MG63 (cell line): ENCODE data around the gene RORC. TPM values are rescaled to one million over a fixed set of nuclear protein-coding genes. Genes with fewer than 3 reads are reported as not detected.
A peak's percentile ranks its signal among the peaks of the same experiment; 100 is the strongest.
"Not testable (repeated sequence)": the region's sequence is repeated elsewhere in the genome, so short reads cannot be mapped to it uniquely, and the experiment has no call there.

Experiments used
- DNase-seq: peaks from one replicate; pipeline ENCODE4 v3.0.0-alpha.2; 2020
- H3K27me3 ChIP-seq: fragments of 250-450 bp; sonication (Bioruptor Pico); 2 replicates; pipeline ENCODE4 v1.5.1; 2020; ENCODE audit warnings: mild to moderate bottlenecking, moderate library complexity
- H3K36me3 ChIP-seq: fragments of 250-450 bp; sonication (Bioruptor Pico); 2 replicates; pipeline ENCODE4 v1.5.1; 2020; ENCODE audit warnings: mild to moderate bottlenecking, moderate library complexity
- H3K4me3 ChIP-seq: fragments of 250-450 bp; sonication (Bioruptor Pico); 2 replicates; pipeline ENCODE4 v1.5.1; 2020; ENCODE audit warnings: mild to moderate bottlenecking, moderate library complexity
- H3K9me3 ChIP-seq: fragments of 250-450 bp; sonication (Bioruptor Pico); 2 replicates; pipeline ENCODE4 v1.5.1; 2020; ENCODE audit warnings: mild to moderate bottlenecking, moderate library complexity
- total RNA-seq: library from RNA; depleted of rRNA; stranded (reverse); fragments of >200 nt; shearing (Covaris generic); gene quantifications from 2 replicates; pipeline ENCODE4 v1.2.3, GENCODE V29; 2014; ENCODE audit warnings: low replicate concordance

The RORC gene
- total RNA-seq, 1 experiment from 2014 or later, result 0.63 TPM

DNA sequence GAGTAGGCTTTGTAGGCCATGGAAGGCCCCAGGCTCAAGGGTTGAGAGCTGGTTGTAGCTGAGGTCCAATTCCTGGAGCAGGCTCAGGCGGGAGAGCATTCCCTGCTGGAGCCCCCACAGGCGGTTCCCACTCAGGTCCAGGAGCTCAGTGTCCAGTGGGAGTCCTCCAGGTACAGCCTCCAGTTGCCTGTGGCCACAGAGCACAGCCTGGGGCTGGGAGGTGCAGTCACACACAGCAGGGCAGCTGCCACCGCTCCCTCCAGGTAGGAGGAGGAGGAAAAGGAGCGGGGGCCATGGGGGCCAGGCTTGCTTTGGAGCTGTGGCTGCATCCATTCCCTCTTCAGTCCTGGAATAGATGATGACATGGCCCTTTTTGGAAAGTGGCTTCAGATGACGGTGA lies 29.2 kb downstream of the RORC start:
- Histone ChIP-seq H3K9me3 (no peaks in the 10 kb centered on the region), H3K36me3 (no peaks in the 10 kb centered on the region), H3K27me3 (peaks cover 19% of the 10 kb centered on the region), H3K4me3 (no peak overlapping the region)
- no peak for DNase-seq

DNA sequence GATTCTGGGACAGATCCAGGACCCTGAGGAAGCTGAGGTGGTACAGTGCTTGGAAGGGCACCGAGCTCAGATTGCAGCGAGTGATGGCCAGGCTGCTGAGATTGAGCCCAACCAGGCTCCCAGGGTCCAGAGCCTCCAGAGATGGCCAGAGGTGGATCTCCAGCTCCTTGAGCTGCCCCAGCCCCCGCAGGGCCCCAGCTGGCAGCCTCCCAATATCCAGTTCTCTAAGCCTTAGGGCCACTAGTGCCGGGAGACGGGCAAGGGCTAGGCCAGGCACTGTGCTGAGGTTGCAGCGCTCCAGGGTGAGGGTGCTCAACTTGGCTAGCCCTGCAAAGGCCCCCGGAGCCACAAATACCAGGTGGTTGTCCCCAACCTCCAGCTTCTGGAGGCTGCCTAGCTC lies 29.8 kb downstream of the RORC start:
- Histone ChIP-seq H3K27me3 (peaks cover 19% of the 10 kb centered on the region), H3K36me3 (no peaks in the 10 kb centered on the region), H3K4me3 (no peak overlapping the region), H3K9me3 (no peaks in the 10 kb centered on the region)
- DNase-seq, result no peak

DNA sequence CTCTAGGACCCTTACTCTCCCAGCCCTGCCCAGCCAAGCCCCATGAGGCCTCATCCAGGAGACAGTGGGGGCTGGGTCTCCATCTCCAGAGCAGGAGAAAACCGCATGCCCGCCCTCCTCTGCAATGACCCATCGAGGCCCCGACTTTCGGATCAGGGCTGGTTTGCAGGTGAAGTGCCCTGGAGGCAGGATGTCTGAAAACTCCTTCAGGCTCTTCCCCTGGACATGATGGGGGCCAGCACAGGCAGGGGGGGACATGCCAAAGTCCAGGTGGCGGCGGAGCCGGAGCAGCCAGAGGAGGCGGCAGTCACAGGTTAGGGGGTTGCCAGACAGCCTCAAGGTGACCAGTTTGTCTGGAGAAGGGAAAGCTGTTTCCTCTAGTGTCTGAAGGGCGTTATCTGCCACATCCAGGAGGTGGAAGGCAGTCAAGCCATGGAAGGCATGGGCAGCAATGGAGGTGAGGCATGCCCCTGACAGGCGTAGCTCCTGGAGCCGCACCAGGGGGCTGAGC lies 30.2 kb downstream of the RORC start:
- no peaks in the 10 kb centered on the region for H3K36me3 ChIP-seq
- H3K27me3 ChIP-seq, result peaks cover 19% of the 10 kb centered on the region
- no peak for DNase-seq
- no peak overlapping the region for H3K4me3 ChIP-seq
- no peaks in the 10 kb centered on the region for H3K9me3 ChIP-seq

DNA sequence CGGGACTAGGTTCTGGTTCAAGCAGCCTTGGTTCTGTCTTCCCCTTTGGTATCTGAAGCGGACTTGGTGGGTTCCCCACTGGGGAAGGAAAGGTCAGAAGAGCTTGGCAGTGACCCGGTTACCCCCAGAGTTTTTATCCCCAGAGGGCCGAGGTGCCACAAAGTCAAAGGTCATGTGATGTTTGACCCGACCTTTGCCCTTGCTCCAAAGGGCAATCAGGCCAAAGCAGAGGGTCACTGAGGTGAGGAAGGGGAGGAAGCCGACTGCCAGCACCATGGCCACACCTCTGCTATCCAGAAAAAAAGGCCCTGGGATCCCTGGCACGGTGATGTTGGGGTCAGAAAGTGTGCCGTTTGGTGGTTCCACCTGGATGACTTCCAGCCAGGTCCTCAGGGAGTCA lies 30.8 kb downstream of the RORC start:
- no peaks in the 10 kb centered on the region for H3K36me3 ChIP-seq
- peaks cover 19% of the 10 kb centered on the region for H3K27me3 ChIP-seq
- no peak for DNase-seq
- no peak overlapping the region for H3K4me3 ChIP-seq
- H3K9me3 ChIP-seq, result no peaks in the 10 kb centered on the region

GRCh38 chr1:151799179-151800022 lies 32.2 kb downstream of the RORC start:
- no peak overlapping the region for H3K4me3 ChIP-seq
- DNase-seq, result no peak
- peaks cover 19% of the 10 kb centered on the region for H3K27me3 ChIP-seq
- no peaks in the 10 kb centered on the region for H3K36me3 ChIP-seq
- H3K9me3 ChIP-seq, result no peaks in the 10 kb centered on the region

GRCh38 chr1:151798571-151798970 lies 33.0 kb downstream of the RORC start:
- H3K27me3 ChIP-seq, result peaks cover 19% of the 10 kb centered on the region
- H3K36me3 ChIP-seq, result no peaks in the 10 kb centered on the region
- H3K9me3 ChIP-seq, result no peaks in the 10 kb centered on the region
- no peak for DNase-seq
- no peak overlapping the region for H3K4me3 ChIP-seq

DNA sequence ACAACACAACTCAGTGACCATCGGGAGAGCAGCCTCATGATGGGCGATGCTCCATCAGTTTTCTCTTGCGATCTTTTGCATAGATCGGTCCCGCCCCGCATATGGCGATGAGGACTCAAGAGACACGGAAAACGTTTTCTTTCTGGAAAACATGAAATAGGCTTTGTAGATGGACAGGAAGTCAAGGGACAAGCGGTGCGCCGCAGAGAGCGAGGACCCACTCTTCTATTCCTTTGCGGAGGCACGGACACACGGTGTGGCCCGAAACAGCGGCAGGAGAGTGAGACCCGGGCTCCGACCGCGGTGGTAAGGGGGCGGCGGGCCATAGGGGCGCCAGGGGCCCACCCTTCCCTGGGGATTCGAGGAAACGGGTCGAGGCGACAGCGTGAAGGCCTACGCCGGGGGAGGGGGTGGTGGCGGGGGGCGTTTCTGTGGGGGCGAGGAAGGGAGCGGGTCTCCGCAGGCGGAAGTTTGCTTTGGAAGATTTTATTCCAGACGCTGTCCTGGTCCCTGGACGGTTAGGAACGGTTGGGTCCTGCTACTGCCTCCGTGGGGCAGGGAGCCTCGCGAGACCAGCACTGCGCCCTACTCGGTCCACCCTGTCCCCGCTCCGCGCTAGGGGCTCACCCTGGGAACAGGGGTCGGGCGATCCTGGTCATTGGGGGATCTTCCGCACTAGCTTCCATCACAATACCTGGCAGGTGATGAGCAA lies 40.5 kb downstream of the RORC start:
- peak overlapping the region; percentile 71 for H3K4me3 ChIP-seq
- no peak for DNase-seq
- H3K9me3 ChIP-seq, result no peaks in the 10 kb centered on the region
- no peaks in the 10 kb centered on the region for H3K36me3 ChIP-seq
- no peaks in the 10 kb centered on the region for H3K27me3 ChIP-seq

GRCh38 chr1:151790071-151790939 lies 41.3 kb downstream of the RORC start, which contains the start of gene TDRKH:
Gene TDRKH (minus strand): TSS chr1:151790500. CDS start chr1:151783022, 7,478 bp downstream.
- no peaks in the 10 kb centered on the region for H3K27me3 ChIP-seq
- H3K4me3 ChIP-seq, result peak within 1 kb of the TSS; percentile 71
- H3K36me3 ChIP-seq, result no peaks in the 10 kb centered on the region
- peak; percentile 100 for DNase-seq
- no peaks in the 10 kb centered on the region for H3K9me3 ChIP-seq

DNA sequence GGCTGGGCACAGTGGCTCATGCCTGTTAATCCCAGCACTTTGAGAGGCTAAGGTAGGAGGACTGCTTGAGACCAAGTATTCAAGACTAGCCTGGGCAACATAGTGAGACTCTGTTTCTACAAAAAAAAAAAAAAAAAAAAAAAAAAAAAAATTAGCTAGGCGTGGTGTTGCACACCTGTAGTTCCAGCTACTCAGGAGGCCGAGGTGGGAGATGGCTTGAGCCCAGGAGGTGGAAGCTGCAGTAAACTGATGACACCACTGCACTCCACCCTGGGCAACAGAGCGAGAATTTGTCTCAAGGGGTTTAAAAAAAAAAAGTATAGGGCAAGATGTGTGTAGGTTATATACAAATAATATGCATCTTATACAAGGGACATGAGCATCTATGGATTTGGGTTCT lies 43.9 kb downstream of the RORC start:
- H3K4me3 ChIP-seq, result no peak overlapping the region
- H3K36me3 ChIP-seq, result no peaks in the 10 kb centered on the region
- no peak for DNase-seq
- H3K27me3 ChIP-seq, result no peaks in the 10 kb centered on the region
- H3K9me3 ChIP-seq, result no peaks in the 10 kb centered on the region

DNA sequence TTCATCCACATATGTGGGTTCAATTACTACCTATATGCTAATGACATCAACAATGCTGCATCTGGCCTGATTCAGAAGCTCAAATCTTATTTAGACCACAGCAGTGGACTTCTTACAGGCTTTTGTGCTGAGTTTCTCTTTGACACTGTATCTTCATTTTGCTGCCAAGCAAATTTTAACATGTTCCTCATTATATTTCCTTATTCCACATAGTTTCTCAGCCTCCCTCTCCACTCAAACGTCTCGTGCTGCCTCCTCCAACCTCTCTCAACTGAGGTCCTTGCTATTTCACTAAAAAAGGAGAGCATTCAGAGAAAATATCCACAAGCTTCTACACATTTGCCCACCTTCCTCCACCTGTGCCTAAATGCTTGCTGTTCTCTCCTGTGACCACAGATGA lies 47.8 kb downstream of the RORC start:
- peaks cover 2% of the 10 kb centered on the region; the same call in 1 of the 2 replicates for H3K36me3 ChIP-seq
- H3K4me3 ChIP-seq, result no peak overlapping the region

GRCh38 chr1:151782741-151783140 lies 48.9 kb downstream of the RORC start:
- DNase-seq, result no peak
- Histone ChIP-seq H3K27me3 (no peaks in the 10 kb centered on the region), H3K9me3 (no peaks in the 10 kb centered on the region), H3K36me3 (peaks cover 2% of the 10 kb centered on the region; the same call in 1 of the 2 replicates), H3K4me3 (no peak overlapping the region)

More for the DNA sequence above, 47.8 kb downstream of the RORC start:
- Histone ChIP-seq H3K27me3 (no peaks in the 10 kb centered on the region), H3K9me3 (no peaks in the 10 kb centered on the region)
- DNase-seq, result no peak

- not testable (repeated sequence) for DNase-seq, H3K36me3 ChIP-seq, H3K9me3 ChIP-seq, H3K27me3 ChIP-seq, H3K4me3 ChIP-seq
Observed at GRCh38 chr1:151782026-151782425, 49.6 kb downstream of the RORC start.

DNA sequence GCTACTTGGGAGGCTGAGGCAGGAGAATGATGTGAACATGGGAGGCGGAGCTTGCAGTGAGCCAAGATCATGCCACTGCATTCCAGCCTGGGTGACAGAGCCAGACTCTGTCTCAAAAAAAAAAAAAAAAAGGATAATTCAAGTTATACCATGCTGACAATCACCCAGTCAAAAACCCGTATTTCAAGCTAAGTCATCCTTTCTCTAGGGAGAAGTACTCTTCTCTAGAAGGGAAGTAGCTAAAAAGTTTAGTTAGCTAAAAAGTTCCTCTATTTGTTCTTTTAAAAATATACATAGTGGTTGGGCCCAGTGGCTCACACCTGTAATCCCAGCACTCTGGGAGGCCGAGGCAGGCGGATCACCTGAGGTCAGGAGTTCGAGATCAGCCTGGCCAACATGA lies 50.9 kb downstream of the RORC start:
- H3K27me3 ChIP-seq, DNase-seq, H3K9me3 ChIP-seq, H3K36me3 ChIP-seq, H3K4me3 ChIP-seq: not testable (repeated sequence)

- no peaks in the 10 kb centered on the region for H3K27me3 ChIP-seq
- DNase-seq, result no peak
- H3K4me3 ChIP-seq, result no peak overlapping the region
- H3K36me3 ChIP-seq, result peaks cover 5% of the 10 kb centered on the region
- no peaks in the 10 kb centered on the region for H3K9me3 ChIP-seq
Observed at GRCh38 chr1:151779852-151780251, 51.8 kb downstream of the RORC start.

- Histone ChIP-seq H3K4me3 (no peak overlapping the region), H3K9me3 (no peaks in the 10 kb centered on the region), H3K36me3 (peaks cover 7% of the 10 kb centered on the region), H3K27me3 (no peaks in the 10 kb centered on the region)
- no peak for DNase-seq
Observed at GRCh38 chr1:151777317-151777716, 54.3 kb downstream of the RORC start.

- DNase-seq, result no peak
- H3K9me3 ChIP-seq, result no peaks in the 10 kb centered on the region
- peaks cover 7% of the 10 kb centered on the region for H3K36me3 ChIP-seq
- no peaks in the 10 kb centered on the region for H3K27me3 ChIP-seq
- H3K4me3 ChIP-seq, result no peak overlapping the region
Observed at GRCh38 chr1:151776665-151777062, 54.9 kb downstream of the RORC start.
